OCI-LY3 (cell line): Measurements from ENCODE around the gene SLC26A3.

Experiments used
- H2AFZ ChIP-seq: fragments of 200-600, 300-600 bp; shearing (Covaris generic); 2 replicates; pipeline ENCODE4 v1.6.0; 2014; ENCODE audit warnings: antibody characterized with exemption, low read depth, low read length
- H3K27ac ChIP-seq: fragments of 200-600, 300-600 bp; sonication (generic); 2 replicates; pipeline ENCODE4 v1.5.1; 2014; ENCODE audit warnings: mild to moderate bottlenecking, low read length, moderate library complexity, mixed read lengths
- H3K27me3 ChIP-seq: fragments of 200-600, 300-600 bp; sonication (generic); 2 replicates; pipeline ENCODE4 v1.6.1; 2014; ENCODE audit warnings: low read depth, low read length, mixed read lengths
- H3K36me3 ChIP-seq: fragments of 200-600, 300-600 bp; sonication (generic); replicated peaks from 2 replicates; pipeline ENCODE3; 2014; ENCODE audit warnings: low read depth, low read length, mixed read lengths
- H3K4me1 ChIP-seq: fragments of 300-600, 200-600 bp; sonication (generic); 2 replicates; pipeline ENCODE4 v1.6.1; 2014; ENCODE audit warnings: low read length, mixed read lengths
- H3K4me2 ChIP-seq: fragments of 200-600, 300-600 bp; sonication (generic); 2 replicates; pipeline ENCODE4 v1.6.1; 2014; ENCODE audit warnings: low read length, mixed read lengths
- H3K4me3 ChIP-seq: fragments of 300-600, 200-600 bp; sonication (generic); 2 replicates; pipeline ENCODE4 v1.5.1; 2014; ENCODE audit warnings: antibody characterized with exemption, mild to moderate bottlenecking, low read length, moderate library complexity
- H3K79me2 ChIP-seq: fragments of 300-600, 200-600 bp; shearing (Covaris generic); 2 replicates; pipeline ENCODE4 v1.6.1; 2014; ENCODE audit warnings: mild to moderate bottlenecking, low read length, mixed read lengths
- H3K9ac ChIP-seq: fragments of 300-600, 200-600 bp; shearing (Covaris generic); 2 replicates; pipeline ENCODE4 v1.6.0; 2014; ENCODE audit warnings: mild to moderate bottlenecking, low read length, moderate library complexity
- H3K9me3 ChIP-seq: fragments of 200-600, 300-600 bp; shearing (Covaris generic); 2 replicates; pipeline ENCODE4 v1.6.1; 2014; ENCODE audit warnings: low read length, mixed read lengths; ENCODE audit not compliant: insufficient read depth
- H4K20me1 ChIP-seq: fragments of 200-600, 300-600 bp; sonication (generic); 2 replicates; pipeline ENCODE4 v1.6.1; 2016; ENCODE audit warnings: low read length, mixed read lengths; ENCODE audit not compliant: insufficient read depth
- EZH2phosphoT487 ChIP-seq: fragments of 200-600 bp; shearing (Covaris generic); IDR thresholded peaks from 2 replicates; pipeline ENCODE4 v1.6.1; 2018; ENCODE audit warnings: antibody characterized with exemption, mixed run types, low read depth
- TF ChIP-seq, protein P1 (sequence below): fragments of 200-600, 300-600 bp; sonication (generic); IDR thresholded peaks from 2 replicates; pipeline ENCODE4 v1.5.1; 2014; ENCODE audit warnings: antibody characterized with exemption, low read length, low read depth

The SLC26A3 gene

DNA sequence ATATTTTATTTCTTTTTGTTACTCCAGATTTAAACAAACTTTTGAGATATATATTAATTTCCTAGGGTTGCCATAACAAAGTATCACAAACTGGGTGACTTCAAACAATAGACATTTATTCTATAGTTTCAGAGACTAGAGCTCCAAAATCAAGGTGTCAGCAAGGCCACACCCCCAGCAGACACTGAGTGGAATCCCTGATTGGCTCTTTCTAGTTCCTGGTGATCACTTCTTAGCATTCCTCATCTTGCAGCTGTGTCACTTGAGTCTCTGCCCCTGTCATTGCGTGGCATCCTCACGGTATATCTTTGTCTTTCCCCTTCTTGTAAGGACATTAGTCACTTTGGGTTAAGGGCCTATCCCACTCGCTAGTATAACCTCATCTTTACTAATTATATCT, 7.6 kb upstream of the SLC26A3 start:
- TF ChIP-seq, protein P1, sequence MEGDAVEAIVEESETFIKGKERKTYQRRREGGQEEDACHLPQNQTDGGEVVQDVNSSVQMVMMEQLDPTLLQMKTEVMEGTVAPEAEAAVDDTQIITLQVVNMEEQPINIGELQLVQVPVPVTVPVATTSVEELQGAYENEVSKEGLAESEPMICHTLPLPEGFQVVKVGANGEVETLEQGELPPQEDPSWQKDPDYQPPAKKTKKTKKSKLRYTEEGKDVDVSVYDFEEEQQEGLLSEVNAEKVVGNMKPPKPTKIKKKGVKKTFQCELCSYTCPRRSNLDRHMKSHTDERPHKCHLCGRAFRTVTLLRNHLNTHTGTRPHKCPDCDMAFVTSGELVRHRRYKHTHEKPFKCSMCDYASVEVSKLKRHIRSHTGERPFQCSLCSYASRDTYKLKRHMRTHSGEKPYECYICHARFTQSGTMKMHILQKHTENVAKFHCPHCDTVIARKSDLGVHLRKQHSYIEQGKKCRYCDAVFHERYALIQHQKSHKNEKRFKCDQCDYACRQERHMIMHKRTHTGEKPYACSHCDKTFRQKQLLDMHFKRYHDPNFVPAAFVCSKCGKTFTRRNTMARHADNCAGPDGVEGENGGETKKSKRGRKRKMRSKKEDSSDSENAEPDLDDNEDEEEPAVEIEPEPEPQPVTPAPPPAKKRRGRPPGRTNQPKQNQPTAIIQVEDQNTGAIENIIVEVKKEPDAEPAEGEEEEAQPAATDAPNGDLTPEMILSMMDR, result no peak
- TF ChIP-seq EZH2phosphoT487, result no peak
- Histone ChIP-seq H3K9me3 (no peaks in the 10 kb centered on the region), H3K9ac (no peak overlapping the region), H3K79me2 (no peaks in the 10 kb centered on the region), H3K4me1 (peaks cover 6% of the 10 kb centered on the region), H3K36me3 (no peaks in the 10 kb centered on the region), H3K27me3 (no peaks in the 10 kb centered on the region), H2AFZ (no peak overlapping the region), H3K4me3 (no peak overlapping the region), H3K4me2 (no peak overlapping the region), H3K27ac (no peak overlapping the region), H4K20me1 (no peaks in the 10 kb centered on the region)

DNA sequence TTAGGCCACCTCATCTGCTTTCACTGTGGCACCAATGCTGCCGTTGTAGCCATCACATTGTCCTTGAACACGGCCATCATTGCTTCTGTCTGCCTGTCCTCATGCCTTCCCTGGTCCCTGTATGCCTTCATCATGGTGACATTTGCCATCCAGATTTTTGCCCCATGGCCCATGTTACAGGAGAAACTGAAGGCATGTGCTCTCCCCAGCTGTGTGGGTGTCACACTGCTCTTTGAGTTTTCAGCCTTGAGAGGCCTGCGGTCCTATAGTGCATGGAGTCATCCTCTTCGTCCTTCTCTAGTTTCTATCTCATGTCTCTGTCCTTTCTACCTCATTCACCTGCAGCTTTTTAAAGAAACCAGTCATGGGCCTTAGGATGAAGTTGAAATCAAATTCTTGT, 6.2 kb upstream of the SLC26A3 start:
- Histone ChIP-seq H3K9me3 (no peaks in the 10 kb centered on the region), H4K20me1 (no peaks in the 10 kb centered on the region), H3K4me3 (no peak overlapping the region), H3K36me3 (no peaks in the 10 kb centered on the region), H3K27me3 (no peaks in the 10 kb centered on the region), H3K4me1 (no peaks in the 10 kb centered on the region), H3K79me2 (no peaks in the 10 kb centered on the region), H3K27ac (no peak overlapping the region), H2AFZ (no peak overlapping the region), H3K4me2 (no peak overlapping the region), H3K9ac (no peak overlapping the region)
- TF ChIP-seq EZH2phosphoT487, result no peak
- TF ChIP-seq, protein P1, result no peak

DNA sequence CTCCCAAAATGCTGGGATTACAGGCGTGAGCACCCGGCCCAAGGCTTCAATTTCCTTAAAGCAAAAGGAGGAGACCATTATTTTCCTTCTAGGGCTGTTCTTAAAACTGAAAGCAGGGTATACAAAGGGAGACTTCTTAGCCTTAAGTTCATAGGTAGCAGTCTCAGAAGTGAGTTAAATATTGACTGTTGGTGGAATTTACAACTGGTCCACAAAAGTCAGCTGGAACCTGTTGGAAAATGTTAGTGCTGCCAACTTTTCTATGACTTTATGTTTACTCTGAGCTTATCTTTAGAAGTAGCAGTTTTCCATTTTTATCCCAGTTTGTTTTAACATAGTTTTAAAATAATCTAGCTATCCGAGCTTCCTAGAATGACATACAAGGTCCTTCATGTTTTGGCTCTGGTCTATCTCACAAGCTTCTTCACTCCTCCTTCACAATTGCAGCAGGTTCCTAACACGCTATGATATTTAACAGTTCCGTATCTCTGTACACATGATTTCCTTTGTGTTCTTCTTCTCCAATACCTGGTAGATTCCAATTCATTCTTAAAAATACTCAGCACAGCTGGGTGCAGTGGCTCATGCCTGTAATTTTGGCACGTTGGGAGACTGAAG, 3.3 kb downstream of the SLC26A3 start:
- Histone ChIP-seq H4K20me1 (no peaks in the 10 kb centered on the region), H2AFZ (no peak overlapping the region), H3K9ac (no peak overlapping the region), H3K27ac (no peak overlapping the region), H3K4me2 (no peak overlapping the region), H3K4me1 (no peaks in the 10 kb centered on the region), H3K36me3 (no peaks in the 10 kb centered on the region), H3K27me3 (peaks cover 10% of the 10 kb centered on the region; the same call in 1 of the 2 replicates), H3K9me3 (no peaks in the 10 kb centered on the region), H3K79me2 (no peaks in the 10 kb centered on the region), H3K4me3 (no peak overlapping the region)
- TF ChIP-seq, protein P1, result no peak
- TF ChIP-seq EZH2phosphoT487, result no peak

- Histone ChIP-seq H3K36me3 (no peaks in the 10 kb centered on the region), H4K20me1 (no peaks in the 10 kb centered on the region), H3K4me2 (no peak overlapping the region), H3K79me2 (no peaks in the 10 kb centered on the region), H3K27ac (no peak overlapping the region), H3K27me3 (peaks cover 12% of the 10 kb centered on the region), H3K9ac (no peak overlapping the region), H3K4me1 (no peaks in the 10 kb centered on the region), H3K4me3 (no peak overlapping the region), H2AFZ (no peak overlapping the region), H3K9me3 (no peaks in the 10 kb centered on the region)
- TF ChIP-seq, protein P1, result no peak
- TF ChIP-seq EZH2phosphoT487, result no peak
These were observed 10.7 kb downstream of the SLC26A3 start for GRCh38 chr7:107792364-107792763.
